Activated B cell treated with CpG ODN at 0.5 μM for 24 hours (primary cell): ENCODE data around the gene TNFRSF25. TPM values are rescaled to one million over a fixed set of nuclear protein-coding genes. Genes with fewer than 3 reads are reported as not detected.
A peak's percentile ranks its signal among the peaks of the same experiment; 100 is the strongest.
"Not testable (repeated sequence)": the region's sequence is repeated elsewhere in the genome, so short reads cannot be mapped to it uniquely, and the experiment has no call there.

Source experiments
- ATAC-seq: fragments of 200-7000 bp; cut with Tn5 transposase; one replicate; pipeline ENCODE4 v1.10.0; 2021; ENCODE audit warnings: low read depth, mild to moderate bottlenecking, moderate library complexity
- CTCF ChIA-PET: fragments of 350-600 bp; sonication (Branson Sonifier 250); formaldehyde crosslinking; loops from one replicate; lab custom pipeline; 2021; ENCODE audit warnings: antibody characterized with exemption; lab: Charles Lee
- POLR2A ChIA-PET: fragments of 350-600 bp; sonication (Branson Sonifier 250); formaldehyde crosslinking; loops from one replicate; lab custom pipeline; 2021; ENCODE audit warnings: antibody characterized with exemption; lab: Charles Lee
- DNase-seq: peaks from one replicate; pipeline ENCODE4 v3.0.0; 2022
- H3K27ac Mint-ChIP-seq: one replicate; pipeline ENCODE4 v1.8.0; 2020; ENCODE audit warnings: mixed read lengths
- H3K27me3 Mint-ChIP-seq: one replicate; pipeline ENCODE4 v1.8.0; 2021; ENCODE audit warnings: mixed read lengths
- H3K36me3 Mint-ChIP-seq: one replicate; pipeline ENCODE4 v1.8.0; 2021; ENCODE audit warnings: low read depth, mixed read lengths
- H3K4me1 Mint-ChIP-seq: one replicate; pipeline ENCODE4 v1.8.0; 2021; ENCODE audit warnings: mixed read lengths
- H3K4me3 Mint-ChIP-seq: one replicate; pipeline ENCODE4 v1.8.0; 2020; ENCODE audit warnings: mild to moderate bottlenecking, mixed read lengths
- H3K9me3 Mint-ChIP-seq: one replicate; pipeline ENCODE4 v1.8.0; 2020; ENCODE audit warnings: mixed read lengths
- CTCF ChIP-seq: fragments of 200-600 bp; IDR thresholded peaks from one replicate; pipeline ENCODE4 v1.8.0; 2022; ENCODE audit warnings: antibody characterized with exemption, mild to moderate bottlenecking
- intact Hi-C: fragments of 100-400 bp; cut with micrococcal nuclease; formaldehyde crosslinking; loops from one replicate; pipeline ENCODE4 v1.15.1; 2024
- total RNA-seq: library from RNA; stranded (reverse); gene quantifications from 2 replicates; pipeline ENCODE4 v1.2.3, GENCODE V29; 2022

Gene TNFRSF25
- total RNA-seq, 1 donor from 2014 or later, result 2.8 TPM

- ATAC-seq (no peak), DNase-seq (no peak)
- Mint-ChIP-seq H3K27ac (no peak overlapping the region), H3K4me3 (peak overlapping the region; percentile 9), H3K36me3 (no peaks in the 10 kb centered on the region), H3K27me3 (peaks cover 44% of the 10 kb centered on the region), H3K4me1 (peaks cover 17% of the 10 kb centered on the region), H3K9me3 (no peaks in the 10 kb centered on the region)
- intact Hi-C loops, result no loop called here
- ChIA-PET CTCF (no interaction called here), POLR2A (interaction anchor here (0.8 kb wide), 1 partner anchor 10 kb away, joined by 3 read pairs; no protein-coding TSS in a partner anchor)
- no peak for TF ChIP-seq CTCF
Measured at GRCh38 chr1:6448749-6449631, 17.0 kb downstream of the TNFRSF25 start.

GRCh38 chr1:6447818-6448748 is 17.9 kb downstream of the TNFRSF25 start:
- CTCF ChIA-PET, result interaction anchor here (0.6 kb wide), 1 partner anchor 100 kb away, joined by 3 read pairs; no protein-coding TSS in a partner anchor
- intact Hi-C loops, result no loop called here
- TF ChIP-seq CTCF, result no peak

GRCh38 chr1:6447016-6447817 is 18.8 kb downstream of the TNFRSF25 start:
- Mint-ChIP-seq H3K9me3 (no peaks in the 10 kb centered on the region), H3K4me3 (peak overlapping the region; percentile 65), H3K36me3 (no peaks in the 10 kb centered on the region), H3K27ac (no peak overlapping the region), H3K27me3 (peaks cover 36% of the 10 kb centered on the region), H3K4me1 (peaks cover 14% of the 10 kb centered on the region)
- CTCF ChIA-PET, result interaction anchor here (0.6 kb wide), 1 partner anchor 99 kb away, joined by 3 read pairs; no protein-coding TSS in a partner anchor
- ATAC-seq (peak; percentile 35), DNase-seq (no peak)
- no peak for TF ChIP-seq CTCF
- intact Hi-C loops, result no loop called here
- POLR2A ChIA-PET, result no interaction called here

More at GRCh38 chr1:6447818-6448748, 17.9 kb downstream of the TNFRSF25 start:
- DNase-seq (no peak), ATAC-seq (peak; percentile 54)
- no peaks in the 10 kb centered on the region for H3K9me3 Mint-ChIP-seq
- H3K36me3 Mint-ChIP-seq, result no peaks in the 10 kb centered on the region
- H3K27me3 Mint-ChIP-seq, result peaks cover 39% of the 10 kb centered on the region
- H3K4me3 Mint-ChIP-seq, result peak overlapping the region; percentile 65
- H3K4me1 Mint-ChIP-seq, result peaks cover 14% of the 10 kb centered on the region
- no peak overlapping the region for H3K27ac Mint-ChIP-seq
- POLR2A ChIA-PET, result no interaction called here

- no peaks in the 10 kb centered on the region for H3K9me3 Mint-ChIP-seq
- CTCF ChIA-PET, result no interaction called here
- no peak overlapping the region for H3K27ac Mint-ChIP-seq
- no peaks in the 10 kb centered on the region for H3K36me3 Mint-ChIP-seq
- DNase-seq (no peak), ATAC-seq (no peak)
- no peak overlapping the region for H3K4me3 Mint-ChIP-seq
- POLR2A ChIA-PET, result no interaction called here
- peaks cover 14% of the 10 kb centered on the region for H3K4me1 Mint-ChIP-seq
- intact Hi-C loops, result no loop called here
- TF ChIP-seq CTCF, result no peak
- H3K27me3 Mint-ChIP-seq, result peaks cover 38% of the 10 kb centered on the region
Measured at GRCh38 chr1:6446665-6447015, 19.3 kb downstream of the TNFRSF25 start.

GRCh38 chr1:6445929-6446328 is 20.0 kb downstream of the TNFRSF25 start:
- CTCF ChIA-PET, DNase-seq, H3K27ac Mint-ChIP-seq, intact Hi-C loops, ATAC-seq, H3K4me3 Mint-ChIP-seq, H3K9me3 Mint-ChIP-seq, H3K36me3 Mint-ChIP-seq, POLR2A ChIA-PET: not testable (repeated sequence)
- Mint-ChIP-seq H3K27me3 (peaks cover 44% of the 10 kb centered on the region), H3K4me1 (peaks cover 14% of the 10 kb centered on the region)
